Fibroblast of peridontal ligament (primary cell): ENCODE data around the gene ICOS.

Experiments used
- DNase-seq: peaks from one replicate; pipeline ENCODE4 v3.0.0-alpha.2; 2010; ENCODE audit errors: extremely low read depth

The ICOS gene

DNA sequence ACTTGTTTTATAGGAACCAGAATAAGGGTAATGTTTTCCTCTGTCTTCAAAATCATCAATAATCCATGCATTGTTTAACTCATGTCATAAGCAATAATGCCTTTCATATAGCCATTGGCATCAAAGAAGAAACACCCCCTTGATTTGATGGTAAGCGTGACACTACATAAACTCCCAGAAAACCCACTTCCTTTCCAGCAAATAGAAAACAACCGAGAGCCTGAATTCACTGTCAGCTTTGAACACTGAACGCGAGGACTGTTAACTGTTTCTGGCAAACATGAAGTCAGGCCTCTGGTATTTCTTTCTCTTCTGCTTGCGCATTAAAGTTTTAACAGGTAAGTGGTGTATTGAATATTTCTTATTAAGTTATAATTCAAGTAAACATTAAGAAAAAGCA, at the start of gene ICOS:
ICOS (plus strand) TSS at position 229 of the 400 bp plus-strand sequence; CDS start at position 281, 52 bp downstream.
- no peak for DNase-seq

DNA sequence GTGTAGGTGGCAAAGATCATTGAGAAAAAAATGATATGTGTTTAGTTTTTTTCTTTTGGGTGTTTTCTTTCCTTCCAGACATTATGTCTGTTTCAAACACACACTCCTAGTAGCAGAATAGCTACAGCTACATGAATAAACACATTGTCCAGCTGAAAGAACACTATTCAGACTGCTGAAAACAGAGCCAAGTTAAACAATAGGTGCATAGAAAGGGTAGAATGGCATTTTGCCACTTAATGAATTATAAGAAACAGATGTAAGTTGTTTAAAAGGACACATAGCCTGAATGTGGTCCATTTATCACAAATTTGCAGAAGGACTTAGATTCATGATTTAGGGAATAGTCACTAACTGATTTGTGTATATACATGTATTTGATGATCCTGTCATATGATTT, 48.9 kb upstream of the ICOS start:
- no peak for DNase-seq

DNA sequence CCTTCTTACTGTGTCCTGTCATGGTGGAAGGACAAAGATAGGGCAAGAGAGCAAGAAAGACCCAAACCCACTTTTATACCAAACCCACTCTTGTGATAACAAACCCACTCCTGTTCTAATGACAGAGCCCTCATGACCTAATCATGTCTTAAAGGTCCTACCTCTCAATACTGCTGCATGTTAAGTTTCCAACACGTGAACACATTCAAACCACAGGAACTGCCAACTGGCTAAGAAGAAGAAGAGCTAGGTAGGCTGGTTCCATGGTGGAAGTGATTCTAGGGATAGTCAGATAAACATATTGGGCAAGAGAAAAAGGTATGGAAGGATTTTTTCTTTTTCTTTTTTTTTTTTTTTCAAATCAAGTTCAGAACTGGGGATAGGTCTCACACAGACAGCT, 47.0 kb upstream of the ICOS start:
- no peak for DNase-seq

DNA sequence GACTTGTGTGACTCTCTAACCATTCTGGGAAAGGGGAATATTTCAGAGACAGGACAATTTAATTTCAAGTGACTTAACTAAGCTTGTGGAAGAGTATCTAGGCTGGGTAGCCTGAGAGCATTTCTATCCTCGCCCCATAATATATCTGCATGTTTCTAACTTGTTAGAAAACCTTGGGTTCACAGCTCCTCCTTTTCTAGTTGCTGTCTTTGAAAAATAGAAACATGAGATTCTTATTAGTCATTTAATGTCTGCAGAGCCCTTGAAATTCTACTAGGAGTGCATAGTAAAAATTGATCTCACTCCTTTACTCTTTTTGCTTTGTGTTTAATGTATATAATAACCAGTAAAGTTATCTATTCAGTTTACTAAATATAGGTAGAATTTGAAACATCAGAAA, 46.6 kb upstream of the ICOS start:
- DNase-seq, result no peak

DNA sequence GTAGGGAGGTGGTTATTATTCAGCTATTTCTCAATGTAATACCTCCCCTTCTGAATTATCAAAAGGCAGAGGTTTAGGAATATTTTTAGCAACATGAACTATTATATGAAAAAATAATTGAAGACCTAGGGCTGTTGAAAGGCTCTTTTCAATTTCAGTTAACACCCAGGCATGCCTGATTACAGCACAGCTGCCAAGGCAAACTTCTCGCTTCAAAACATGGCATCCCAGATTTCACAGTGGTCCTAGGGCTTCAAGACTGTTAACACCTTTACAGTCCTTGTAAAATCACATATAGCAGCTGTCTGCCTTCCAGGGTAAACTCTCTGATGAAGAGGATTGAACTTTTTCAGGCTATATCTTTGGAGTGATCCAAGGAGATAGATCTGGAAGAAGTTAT, 45.8 kb upstream of the ICOS start:
- no peak for DNase-seq

DNA sequence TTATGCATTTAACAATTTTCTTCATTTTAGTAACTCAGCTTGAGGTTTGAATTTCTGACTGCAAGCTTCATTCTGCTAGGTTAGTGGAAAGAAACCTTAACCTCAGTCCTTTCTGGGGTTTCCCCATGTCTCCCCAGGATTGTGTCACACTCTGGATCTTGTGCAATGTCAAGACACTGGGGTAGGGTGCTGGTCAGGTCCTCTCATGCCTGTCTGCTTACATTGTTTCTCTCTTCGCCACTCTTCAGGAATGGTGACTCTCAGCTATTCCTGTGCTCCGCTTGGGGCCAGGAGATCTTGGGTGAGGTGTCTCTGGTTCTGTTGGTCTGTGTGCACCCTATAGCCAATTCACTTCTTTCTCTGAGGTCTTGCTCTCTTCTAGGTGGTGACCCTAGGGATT, 45.1 kb upstream of the ICOS start:
- DNase-seq, result no peak

DNA sequence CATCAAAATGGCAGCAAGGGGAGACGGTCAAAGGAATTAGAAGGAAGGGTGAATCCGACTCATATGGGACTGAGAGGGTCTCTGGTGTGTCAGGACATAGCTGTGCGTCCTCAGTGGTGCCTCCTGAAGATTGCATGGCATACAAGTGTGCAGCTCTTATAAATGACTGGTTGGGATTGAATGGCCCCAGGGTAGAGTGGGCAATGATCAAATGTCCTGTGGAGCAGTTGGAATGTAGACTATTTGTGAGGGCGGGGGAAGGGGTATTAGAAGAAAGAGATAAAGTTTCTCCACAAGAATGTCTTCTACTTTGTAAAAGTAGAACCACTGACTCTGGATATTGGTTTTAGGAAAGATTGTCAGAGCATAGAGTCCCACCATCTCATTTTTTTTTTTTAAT, 44.4 kb upstream of the ICOS start:
- DNase-seq, result no peak

DNA sequence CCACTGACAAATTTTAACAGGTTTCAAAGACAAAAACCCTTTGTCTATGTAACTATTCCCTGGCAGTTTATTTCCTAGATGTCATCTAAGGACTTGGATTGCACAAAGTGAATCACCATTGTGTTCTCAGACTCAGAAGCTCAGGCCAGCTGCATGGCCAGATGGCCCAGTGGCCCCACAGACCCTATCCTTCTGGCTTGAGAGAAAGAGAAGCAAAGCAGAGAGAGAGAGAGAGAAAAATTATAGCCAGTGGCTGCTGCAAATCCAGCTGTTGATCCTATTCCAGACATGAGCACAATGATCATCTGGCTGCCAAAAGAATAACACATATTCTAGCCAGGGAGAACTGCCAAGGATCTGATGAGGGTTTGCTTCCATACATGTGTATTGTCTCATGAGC, 43.2 kb upstream of the ICOS start:
- peak; percentile 54 for DNase-seq

GRCh38 chr2:203893840-203894239, 42.7 kb upstream of the ICOS start:
- DNase-seq, result no peak

DNA sequence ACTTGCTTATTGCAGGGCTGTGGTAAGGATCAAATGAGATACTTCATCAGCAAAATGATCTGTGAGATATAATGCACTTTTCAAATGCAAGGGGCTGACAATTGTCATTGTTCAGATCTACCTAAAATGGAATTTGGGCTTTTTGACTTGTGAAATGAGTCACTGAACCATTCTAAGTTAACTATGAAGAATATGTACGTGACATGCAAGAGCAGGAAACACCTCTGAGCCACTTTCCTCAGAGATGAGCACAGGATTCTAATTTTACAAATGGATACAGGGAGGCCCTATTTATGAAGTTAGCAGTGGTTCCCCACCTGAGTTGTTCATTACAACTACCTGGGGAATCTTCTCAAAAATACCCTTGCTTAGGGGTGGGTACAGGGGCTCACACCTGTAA, 42.3 kb upstream of the ICOS start:
- no peak for DNase-seq

- no peak for DNase-seq
These were observed 39.0 kb upstream of the ICOS start for GRCh38 chr2:203897544-203897943.

GRCh38 chr2:203898657-203899056, 37.9 kb upstream of the ICOS start:
- DNase-seq, result no peak

DNA sequence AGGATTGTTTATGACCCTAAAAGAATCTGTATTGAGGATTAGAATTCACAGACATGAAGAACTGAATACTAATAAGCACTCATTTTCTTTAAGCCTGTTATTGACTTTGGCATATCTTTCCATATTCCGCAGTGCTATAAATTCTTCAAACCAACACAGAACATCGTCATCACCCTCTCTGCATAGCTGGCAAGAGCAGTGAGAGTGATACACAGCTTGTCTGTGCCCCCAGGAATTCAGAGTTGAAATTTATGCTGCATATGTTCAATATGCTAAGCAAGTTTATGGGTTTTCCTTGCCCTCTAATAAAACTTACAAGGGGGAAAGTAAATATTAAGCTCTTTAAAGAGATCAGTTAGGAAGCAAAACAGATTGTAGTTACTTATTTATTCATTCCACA, 36.3 kb upstream of the ICOS start:
- DNase-seq, result peak; percentile 20

DNA sequence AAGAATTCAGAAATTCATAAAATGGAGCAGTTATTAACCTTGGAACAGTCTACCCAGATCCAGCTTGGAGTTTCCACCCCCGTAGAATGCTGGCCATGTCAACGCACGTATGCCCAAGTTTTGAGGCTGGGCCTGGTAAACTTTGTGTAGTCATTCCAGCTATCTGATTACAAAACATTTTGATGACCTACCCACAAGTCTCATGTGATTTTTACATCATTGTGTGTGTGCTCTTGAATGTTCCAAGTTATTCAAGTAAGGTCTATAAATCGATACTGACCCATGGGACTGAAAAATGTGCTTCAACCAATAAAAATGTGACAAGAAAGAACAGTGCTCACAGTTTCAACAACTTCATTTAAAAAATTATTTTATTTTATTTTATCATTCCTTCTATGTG, 32.5 kb upstream of the ICOS start:
- peak; percentile 8 for DNase-seq

DNA sequence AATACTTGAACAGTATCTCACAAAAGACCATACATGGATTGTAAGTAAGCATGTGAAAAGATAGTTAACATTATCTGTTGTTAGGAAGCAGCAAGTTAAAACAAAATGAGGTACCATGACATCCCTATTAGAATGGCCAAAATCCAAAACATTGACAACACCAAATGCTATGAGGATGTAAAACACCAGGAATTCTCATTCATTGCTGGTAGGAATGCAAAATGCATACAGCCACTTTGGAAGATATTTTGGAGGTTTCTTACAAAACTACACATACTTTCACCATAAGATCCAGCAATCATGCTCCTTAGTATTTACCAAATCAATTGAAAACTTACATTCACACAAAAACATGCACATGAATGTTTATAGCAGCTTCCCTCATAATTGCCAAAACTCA, 30.9 kb upstream of the ICOS start:
- DNase-seq, result peak; percentile 76

GRCh38 chr2:203908066-203908796, 28.3 kb upstream of the ICOS start:
- DNase-seq, result no peak

DNA sequence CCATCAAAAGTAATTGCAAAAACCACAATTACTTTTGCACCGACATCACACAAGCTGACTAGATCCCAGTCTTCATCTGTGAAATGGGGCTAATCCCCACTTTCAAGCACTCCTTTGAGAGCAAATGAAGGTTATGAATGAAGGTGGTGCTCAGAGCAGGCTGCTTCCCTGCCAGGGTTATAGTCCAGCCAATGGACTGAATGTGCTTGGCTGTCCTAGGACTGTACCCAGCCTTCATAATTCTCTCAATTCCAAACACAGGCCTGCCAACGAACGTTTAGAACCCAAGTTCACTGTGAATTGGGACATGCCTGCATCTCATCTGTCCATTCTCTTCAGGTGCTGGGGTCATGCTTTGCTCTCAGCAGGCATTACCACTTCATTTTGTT, 27.8 kb upstream of the ICOS start:
- no peak for DNase-seq

DNA sequence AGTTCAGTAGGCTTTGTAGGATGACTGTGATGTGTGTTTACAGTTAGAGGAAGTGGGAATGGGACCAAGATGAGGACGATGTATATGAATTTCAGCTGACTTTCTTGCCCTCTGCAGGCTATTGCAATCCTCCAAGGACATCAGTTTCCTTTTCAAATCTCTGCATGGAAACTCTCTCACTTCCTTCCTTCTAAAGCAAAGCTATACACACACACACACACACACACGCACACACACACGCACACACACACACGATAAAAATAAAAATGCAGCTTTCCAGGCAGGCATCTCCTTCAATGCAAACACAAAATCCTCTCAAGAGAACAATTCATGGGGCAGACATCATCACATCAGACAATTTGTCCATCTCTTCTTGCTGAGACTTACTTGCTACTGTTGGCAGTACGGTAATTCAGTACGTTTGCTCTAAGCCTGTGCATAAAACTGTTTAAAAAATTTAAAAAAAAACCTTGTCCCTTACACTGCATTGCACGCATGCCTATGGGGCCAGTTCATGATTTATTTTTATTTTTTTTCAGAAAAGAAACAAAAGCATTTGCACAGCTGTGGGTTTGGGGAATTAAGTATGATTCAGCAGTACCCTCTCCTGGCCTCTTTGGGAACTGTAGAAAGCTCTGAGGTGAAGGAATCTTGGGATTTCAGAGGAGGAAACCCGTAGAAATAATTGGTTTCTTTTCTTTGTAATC, 27.1 kb upstream of the ICOS start:
- DNase-seq, result peak; percentile 91

- no peak for DNase-seq
These were observed 26.6 kb upstream of the ICOS start for GRCh38 chr2:203909974-203910373.

DNA sequence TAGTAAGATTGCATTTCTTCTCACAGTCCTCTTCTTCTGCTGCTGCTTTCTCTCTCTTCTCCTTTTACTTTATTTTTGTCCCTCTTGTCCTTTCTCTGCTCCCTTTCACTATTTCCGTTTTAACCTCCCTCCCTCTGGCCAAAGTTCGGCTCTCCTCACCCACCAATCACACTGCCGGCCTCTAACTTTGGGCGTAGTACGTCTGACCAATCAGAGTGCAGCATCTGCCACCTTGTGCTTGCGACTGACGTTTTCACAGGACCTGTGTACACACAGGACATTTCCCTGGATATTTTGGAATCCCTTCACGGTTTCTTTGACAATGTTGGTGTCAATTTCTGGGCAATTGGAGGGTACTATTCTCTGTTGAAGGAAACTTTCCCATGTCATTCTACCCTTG, 22.6 kb upstream of the ICOS start:
- DNase-seq, result no peak

GRCh38 chr2:203914546-203915182, 21.9 kb upstream of the ICOS start:
- DNase-seq, result no peak

DNA sequence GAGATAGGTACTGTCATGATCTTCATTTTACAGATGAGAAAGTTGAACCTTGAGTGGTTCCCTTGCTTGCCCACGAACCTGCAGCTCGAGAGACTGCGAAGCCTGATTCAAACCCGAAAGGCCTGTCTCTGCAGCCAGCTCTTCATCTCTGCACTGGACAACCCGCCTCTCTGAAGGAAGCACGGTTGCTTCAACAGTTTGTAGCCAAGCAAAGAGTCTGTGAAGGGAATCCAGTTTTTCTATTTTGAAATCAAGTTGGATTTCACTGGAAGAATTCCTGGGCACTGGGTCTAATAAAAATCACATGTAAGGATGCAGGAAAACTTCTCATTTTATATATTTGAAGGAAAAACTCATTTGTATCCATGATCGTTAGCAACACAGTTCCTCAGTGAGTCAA, 21.3 kb upstream of the ICOS start:
- peak; percentile 41 for DNase-seq

DNA sequence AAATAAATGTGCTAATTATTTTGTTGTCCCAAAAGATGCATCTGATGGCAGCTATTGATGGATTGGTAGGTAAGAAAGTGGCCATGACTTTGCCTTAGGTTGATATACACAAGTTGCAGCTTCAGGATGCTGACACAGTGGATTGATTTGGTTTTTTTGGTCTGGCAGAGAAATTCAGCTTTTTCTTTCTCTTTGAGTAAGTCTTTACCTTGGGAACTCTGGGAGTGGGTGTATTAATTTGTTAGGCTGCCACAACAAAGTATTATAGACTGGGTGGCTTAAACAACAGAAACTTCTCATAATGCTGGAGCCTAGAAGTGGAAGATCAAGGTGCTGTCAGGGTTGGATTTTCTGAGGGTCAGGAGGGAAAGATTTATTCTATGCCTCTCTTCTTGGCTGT, 19.8 kb upstream of the ICOS start:
- no peak for DNase-seq
